KBM-7 (cell line): ENCODE results near the gene ASB15.
"Not testable (repeated sequence)": the region's sequence is repeated elsewhere in the genome, so short reads cannot be mapped to it uniquely, and the experiment has no call there.

Source experiments
- DNase-seq: peaks from one replicate; pipeline ENCODE4 v3.0.0-alpha.2; 2015
- in situ Hi-C: fragments of 300-500 bp; cut with MboI; formaldehyde crosslinking; loops from 2 replicates; pipeline ENCODE4 v1.14.3; 2020; ENCODE audit warnings: low sequenced_read_pairs, low pct_unique_long_range_greater_than_20kb, mixed read lengths

Gene ASB15

GRCh38 chr7:123632808-123633207, 31.2 kb downstream of the ASB15 start:
- no peak for DNase-seq
- in situ Hi-C loops, result no loop called here

DNA sequence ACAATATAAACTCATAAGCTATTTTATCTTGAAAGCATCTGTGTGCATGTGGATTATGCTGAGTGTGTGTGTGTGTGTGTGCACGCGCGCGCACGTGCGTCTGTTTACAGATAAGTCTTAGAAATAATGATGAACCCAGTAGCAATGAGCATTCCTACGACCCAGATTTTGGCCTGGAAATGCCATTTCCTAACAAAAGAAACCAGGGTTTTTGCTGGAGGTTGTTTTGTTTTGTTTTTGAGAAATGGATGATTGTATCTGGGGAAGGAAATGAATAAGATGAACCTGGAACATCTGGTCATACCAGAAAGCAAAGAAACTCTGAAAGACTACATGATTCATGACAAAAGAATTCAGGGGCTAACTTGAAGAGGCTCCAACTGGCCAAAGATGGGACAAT, 31.9 kb downstream of the ASB15 start:
- in situ Hi-C loops, result no loop called here
- DNase-seq, result no peak

DNA sequence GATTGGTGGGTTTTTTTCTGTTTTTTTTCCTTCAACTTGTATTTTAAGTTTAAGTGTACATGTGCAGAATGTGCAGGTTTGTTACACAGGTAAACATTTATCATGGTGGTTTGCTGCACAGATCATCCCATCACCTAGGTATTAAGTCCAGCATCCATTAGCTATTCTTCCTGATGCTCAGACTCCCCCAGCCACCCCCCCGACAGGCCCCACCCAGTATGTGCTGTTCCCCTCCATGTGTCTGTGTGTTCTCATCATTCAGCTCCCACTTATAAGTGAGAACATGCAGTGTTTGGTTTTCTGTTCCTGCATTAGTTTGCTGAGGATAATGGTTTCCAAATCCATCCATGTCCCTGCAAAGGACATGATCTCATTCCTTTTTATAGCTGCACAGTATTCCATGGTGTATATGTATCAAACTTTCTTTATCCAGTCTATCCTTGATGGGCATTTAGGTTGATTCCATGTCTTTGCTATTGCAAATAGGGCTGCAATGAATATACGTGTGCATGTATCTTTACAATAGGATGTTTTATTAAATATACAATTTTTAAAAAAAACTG, 32.5 kb downstream of the ASB15 start:
- in situ Hi-C loops, DNase-seq: not testable (repeated sequence)

- in situ Hi-C loops, result no loop called here
- DNase-seq, result peak; percentile 16
Measured at GRCh38 chr7:123635551-123636359, 34.1 kb downstream of the ASB15 start.

DNA sequence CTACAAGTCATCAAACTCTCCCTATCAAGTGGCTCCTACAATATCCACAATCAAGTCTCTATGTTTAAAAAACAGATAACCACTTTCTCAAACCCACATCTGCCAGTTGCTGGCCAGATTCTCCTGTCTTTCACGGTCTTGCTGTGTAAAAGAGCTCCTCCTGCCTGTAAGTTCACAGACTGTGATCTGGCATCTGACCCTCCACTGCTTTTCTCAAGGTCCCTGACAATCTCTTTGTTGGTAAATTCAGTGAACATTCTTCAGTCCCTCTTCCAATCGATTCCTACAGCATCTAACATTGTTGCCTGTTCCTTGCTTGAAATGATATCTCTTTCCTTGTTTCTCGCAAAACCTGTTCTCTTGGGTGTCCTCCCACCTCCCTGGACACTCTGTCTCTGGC, 35.6 kb downstream of the ASB15 start:
- in situ Hi-C loops, result no loop called here
- DNase-seq, result no peak

DNA sequence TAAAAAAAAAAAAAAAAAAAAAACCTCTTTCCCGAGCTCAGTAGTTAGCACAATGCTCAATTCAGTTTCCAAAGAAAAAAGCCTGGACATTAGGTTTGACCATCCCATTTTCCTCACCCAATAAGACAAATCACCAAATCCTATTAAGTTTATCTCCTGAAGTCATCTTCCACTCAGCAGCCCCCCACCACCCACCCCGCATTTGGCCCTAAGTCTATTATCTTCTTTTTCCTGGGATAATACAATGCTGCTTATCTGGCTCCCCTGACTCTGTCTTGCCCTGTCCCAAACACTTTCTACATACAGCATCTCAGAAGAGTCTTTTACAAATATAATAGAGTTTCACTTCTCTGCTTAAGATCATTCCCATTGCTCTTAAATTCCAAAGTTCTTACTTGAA, 36.3 kb downstream of the ASB15 start:
- in situ Hi-C loops, result no loop called here
- DNase-seq, result no peak

- in situ Hi-C loops, result no loop called here
- DNase-seq, result no peak
Measured at GRCh38 chr7:123639631-123640030, 38.0 kb downstream of the ASB15 start.

GRCh38 chr7:123640583-123640982, 39.0 kb downstream of the ASB15 start:
- in situ Hi-C loops, result no loop called here
- DNase-seq, result no peak

GRCh38 chr7:123641901-123642300, 40.3 kb downstream of the ASB15 start:
- in situ Hi-C loops, result no loop called here
- no peak for DNase-seq

- in situ Hi-C loops, result no loop called here
- peak; percentile 14 for DNase-seq
Measured at GRCh38 chr7:123643495-123644441, 42.1 kb downstream of the ASB15 start.

DNA sequence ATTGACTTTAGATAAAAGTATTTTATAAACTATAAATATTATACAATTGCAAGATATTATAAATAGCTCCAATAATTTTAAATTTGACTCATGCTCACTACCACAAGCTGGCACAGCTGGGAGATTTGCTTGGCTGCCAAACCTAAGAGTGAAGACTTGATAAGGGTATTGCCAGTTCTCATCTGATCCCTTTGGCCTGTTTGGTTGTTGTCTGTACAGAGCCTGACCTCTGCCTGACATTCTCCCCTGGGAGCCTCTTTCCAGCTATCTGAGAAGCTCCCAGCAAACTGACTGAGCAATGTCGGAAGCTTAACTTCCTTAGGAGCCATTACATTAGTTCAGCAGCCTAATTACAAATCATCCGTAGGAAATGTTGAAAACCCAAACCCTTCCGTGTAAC, 43.9 kb downstream of the ASB15 start:
- in situ Hi-C loops, result no loop called here
- no peak for DNase-seq

GRCh38 chr7:123647106-123647730, 45.6 kb downstream of the ASB15 start:
- DNase-seq, result no peak
- in situ Hi-C loops, result no loop called here

DNA sequence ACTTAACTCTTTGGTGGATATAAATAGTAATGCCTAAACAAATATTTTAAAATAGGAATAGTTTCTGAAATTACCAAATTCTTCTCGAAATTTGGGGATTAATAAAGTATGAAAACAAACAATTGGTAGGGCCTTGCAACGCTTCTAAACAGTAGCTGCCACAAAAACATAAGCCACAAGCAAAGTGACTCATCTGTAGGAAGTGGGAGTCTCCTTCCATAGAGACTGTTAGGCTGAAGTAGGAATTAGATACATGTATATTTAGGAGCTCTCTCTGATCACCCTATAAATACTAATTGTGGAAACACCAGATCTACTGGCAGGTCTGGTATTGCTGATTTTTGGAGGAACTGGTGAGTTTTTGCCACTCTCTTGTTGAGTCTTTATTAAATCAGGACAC, 48.3 kb downstream of the ASB15 start:
- in situ Hi-C loops, result no loop called here
- no peak for DNase-seq

- DNase-seq, result no peak
- in situ Hi-C loops, result no loop called here
Measured at GRCh38 chr7:123650595-123650994, 49.0 kb downstream of the ASB15 start.

DNA sequence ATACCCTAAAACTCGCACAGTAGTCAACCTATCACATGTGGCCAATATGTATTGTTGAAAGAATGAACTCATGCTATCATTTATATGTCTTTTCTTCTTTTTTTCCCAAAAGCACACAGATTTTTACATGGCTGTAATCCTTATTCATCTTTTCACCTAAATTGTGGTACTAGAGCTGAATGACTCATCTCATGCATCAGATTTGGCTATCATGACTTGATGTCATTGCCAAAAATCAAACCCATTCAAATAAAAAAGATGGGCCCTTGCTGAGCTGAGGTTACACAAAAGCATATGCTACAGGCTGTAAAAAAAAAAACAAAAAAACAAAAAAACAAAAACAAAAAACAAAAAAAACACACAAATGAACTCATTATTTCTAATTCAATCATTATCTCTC, 50.8 kb downstream of the ASB15 start:
- no peak for DNase-seq
- in situ Hi-C loops, result no loop called here

- DNase-seq, result no peak
- in situ Hi-C loops, result no loop called here
Measured at GRCh38 chr7:123653162-123653561, 51.5 kb downstream of the ASB15 start.

GRCh38 chr7:123655614-123656013, 54.0 kb downstream of the ASB15 start, which contains the start of gene LMOD2:
Gene LMOD2, plus strand, starts transcription at chr7:123655866. Its CDS starts 98 bp downstream, at chr7:123655964.
- in situ Hi-C loops, result no loop called here
- DNase-seq, result no peak

- DNase-seq, result no peak
- in situ Hi-C loops, result no loop called here
Measured at GRCh38 chr7:123656544-123657303, 55.1 kb downstream of the ASB15 start.

DNA sequence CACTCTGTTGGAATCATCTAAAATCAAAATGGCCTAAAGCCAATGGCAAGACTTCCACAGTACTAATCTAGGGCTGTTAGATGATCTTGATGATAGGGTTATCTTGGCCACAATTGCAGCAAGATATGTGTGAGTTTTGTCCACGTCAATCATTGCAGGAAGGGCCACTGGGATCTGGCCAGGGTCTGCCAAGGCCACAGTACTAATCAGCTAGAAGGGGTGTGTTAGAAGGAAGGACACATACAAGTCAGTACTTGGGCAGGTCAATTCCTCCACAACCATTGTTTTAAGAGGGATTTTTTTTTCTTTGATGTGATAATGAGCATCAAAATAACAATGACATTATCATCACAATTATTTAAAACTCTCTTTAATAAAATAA, 55.7 kb downstream of the ASB15 start:
- in situ Hi-C loops, result no loop called here
- DNase-seq, result no peak
